Measurements from ENCODE around the gene ERBB3.

Gene ERBB3

GRCh38 chr12:56079723-56080555 lies at the start of gene ERBB3:
ERBB3 (plus strand) TSS chr12:56080165; CDS start chr12:56080301, 136 bp downstream.
- POLR2A ChIA-PET, result interaction anchor here (0.7 to 7.3 kb wide), 13 partner anchors 8 to 262 kb away, joined by 3 to 65 read pairs (median 6); partner anchors contain the start of genes ORMDL2, PA2G4, RNF41 and RPL41
- DNase-seq (ENCODE audit: extremely low spot score), result peak; percentile 73
- CTCF ChIA-PET, result interaction anchor here (0.6 to 1.4 kb wide), 9 partner anchors 9 to 109 kb away, joined by 3 to 11 read pairs (median 3); partner anchors contain the start of genes ESYT1 and SMARCC2
- TF ChIP-seq FOXA1 (IDR thresholded peaks at IDR 0.05) (no peak), CTBP1 (IDR thresholded peaks at IDR 0.05; ENCODE audit: borderline replicate concordance) (peak; percentile 29; the same call in 1 of the 2 replicates), SP1 (IDR thresholded peaks at IDR 0.05) (no peak), ELF4 (IDR thresholded peaks at IDR 0.05) (no peak), LEF1 (IDR thresholded peaks at IDR 0.05; ENCODE audit: borderline replicate concordance) (no peak), L3MBTL2 (conservative IDR thresholded peaks at IDR 0.05) (peak; percentile 62), PKNOX1 (IDR thresholded peaks at IDR 0.05) (no peak), ARNT (IDR thresholded peaks at IDR 0.05) (no peak), FOXM1 (IDR thresholded peaks at IDR 0.05; ENCODE audit: borderline replicate concordance) (no peak), TARDBP (IDR thresholded peaks at IDR 0.05) (no peak), BHLHE40 (IDR thresholded peaks at IDR 0.05; ENCODE audit: borderline replicate concordance) (no peak)

GRCh38 chr12:56031987-56032386 lies 48.0 kb upstream of the ERBB3 start:
- no peak for TF ChIP-seq BHLHE40 (IDR thresholded peaks at IDR 0.05; ENCODE audit: borderline replicate concordance)
- no peak for TF ChIP-seq LEF1 (IDR thresholded peaks at IDR 0.05; ENCODE audit: borderline replicate concordance)
- no peak for TF ChIP-seq FOXM1 (IDR thresholded peaks at IDR 0.05; ENCODE audit: borderline replicate concordance)
- no peak for DNase-seq (ENCODE audit: extremely low spot score)
- ChIA-PET CTCF (interaction anchor here (0.5 kb wide), 1 partner anchor 209 kb away, joined by 3 read pairs; no protein-coding TSS in a partner anchor), POLR2A (no interaction called here)

DNA sequence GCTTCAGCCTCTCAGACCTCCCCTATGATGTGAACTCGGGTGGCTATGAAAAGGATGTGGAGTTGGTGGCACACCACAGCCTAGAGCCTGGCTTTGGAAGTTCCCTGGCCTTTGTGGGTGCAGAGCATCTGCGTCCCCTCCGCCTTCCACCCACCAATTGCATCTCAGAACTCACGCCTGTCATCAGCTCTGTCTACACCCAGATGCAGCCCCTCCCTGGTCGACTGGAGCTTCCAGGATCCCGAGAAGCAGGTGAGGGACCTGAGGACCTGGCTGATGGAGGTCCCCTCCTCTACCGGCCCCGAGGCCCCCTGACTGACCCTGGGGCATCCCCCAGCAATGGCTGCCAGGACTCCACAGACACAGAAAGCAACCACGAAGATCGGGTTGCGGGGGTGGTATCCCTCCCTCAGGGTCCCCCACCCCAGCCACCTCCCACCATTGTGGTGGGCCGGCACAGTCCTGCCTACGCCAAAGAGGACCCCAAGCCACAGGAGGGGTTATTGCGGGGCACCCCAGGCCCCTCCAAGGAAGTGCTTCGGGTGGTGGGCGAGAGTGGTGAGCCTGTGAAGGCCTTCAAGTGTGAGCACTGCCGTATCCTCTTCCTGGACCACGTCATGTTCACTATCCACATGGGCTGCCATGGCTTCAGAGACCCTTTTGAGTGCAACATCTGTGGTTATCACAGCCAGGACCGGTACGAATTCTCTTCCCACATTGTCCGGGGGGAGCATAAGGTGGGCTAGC lies 45.2 kb upstream of the ERBB3 start:
- no peak for DNase-seq (ENCODE audit: extremely low spot score)
- no peak for TF ChIP-seq NFRKB (IDR thresholded peaks at IDR 0.05)
- TF ChIP-seq SP1 (IDR thresholded peaks at IDR 0.05), result no peak
- no peak for TF ChIP-seq FOXM1 (IDR thresholded peaks at IDR 0.05; ENCODE audit: borderline replicate concordance)
- no peak for TF ChIP-seq ELF4 (IDR thresholded peaks at IDR 0.05)
- no peak for TF ChIP-seq TARDBP (IDR thresholded peaks at IDR 0.05)
- TF ChIP-seq ZNF384 (IDR thresholded peaks at IDR 0.05), result no peak
- no peak for TF ChIP-seq ARNT (IDR thresholded peaks at IDR 0.05)
- TF ChIP-seq CTBP1 (IDR thresholded peaks at IDR 0.05; ENCODE audit: borderline replicate concordance), result no peak
- TF ChIP-seq LEF1 (IDR thresholded peaks at IDR 0.05; ENCODE audit: borderline replicate concordance), result no peak
- TF ChIP-seq FOXA1 (IDR thresholded peaks at IDR 0.05), result no peak
- TF ChIP-seq FOXK2 (IDR thresholded peaks at IDR 0.05), result no peak
- no peak for TF ChIP-seq PKNOX1 (IDR thresholded peaks at IDR 0.05)
- no peak for TF ChIP-seq SUZ12 (IDR thresholded peaks at IDR 0.05)
- TF ChIP-seq HDGF (IDR thresholded peaks at IDR 0.05; ENCODE audit: borderline replicate concordance), result no peak
- TF ChIP-seq L3MBTL2 (conservative IDR thresholded peaks at IDR 0.05), result no peak
- no peak for TF ChIP-seq BHLHE40 (IDR thresholded peaks at IDR 0.05; ENCODE audit: borderline replicate concordance)
- ChIA-PET CTCF (no interaction called here), POLR2A (no interaction called here)

- TF ChIP-seq PKNOX1 (IDR thresholded peaks at IDR 0.05) (no peak), FOXK2 (IDR thresholded peaks at IDR 0.05) (no peak), ZNF384 (IDR thresholded peaks at IDR 0.05) (no peak), ARNT (IDR thresholded peaks at IDR 0.05) (no peak), L3MBTL2 (conservative IDR thresholded peaks at IDR 0.05) (no peak), HDGF (IDR thresholded peaks at IDR 0.05; ENCODE audit: borderline replicate concordance) (no peak), BHLHE40 (IDR thresholded peaks at IDR 0.05; ENCODE audit: borderline replicate concordance) (no peak), NFRKB (IDR thresholded peaks at IDR 0.05) (no peak), LEF1 (IDR thresholded peaks at IDR 0.05; ENCODE audit: borderline replicate concordance) (no peak), ELF4 (IDR thresholded peaks at IDR 0.05) (no peak), SP1 (IDR thresholded peaks at IDR 0.05) (no peak), FOXM1 (IDR thresholded peaks at IDR 0.05; ENCODE audit: borderline replicate concordance) (no peak), CTBP1 (IDR thresholded peaks at IDR 0.05; ENCODE audit: borderline replicate concordance) (no peak)
- no peak for DNase-seq (ENCODE audit: extremely low spot score)
- ChIA-PET CTCF (interaction anchor here (0.9 kb wide), 1 partner anchor 42 kb away, joined by 5 read pairs; no protein-coding TSS in a partner anchor), POLR2A (interaction anchor here (0.7 to 1.4 kb wide), 4 partner anchors 30 to 61 kb away, joined by 3 to 9 read pairs (median 3); partner anchors contain the start of gene SUOX)
Measured at GRCh38 chr12:56037161-56037560, 42.8 kb upstream of the ERBB3 start.

DNA sequence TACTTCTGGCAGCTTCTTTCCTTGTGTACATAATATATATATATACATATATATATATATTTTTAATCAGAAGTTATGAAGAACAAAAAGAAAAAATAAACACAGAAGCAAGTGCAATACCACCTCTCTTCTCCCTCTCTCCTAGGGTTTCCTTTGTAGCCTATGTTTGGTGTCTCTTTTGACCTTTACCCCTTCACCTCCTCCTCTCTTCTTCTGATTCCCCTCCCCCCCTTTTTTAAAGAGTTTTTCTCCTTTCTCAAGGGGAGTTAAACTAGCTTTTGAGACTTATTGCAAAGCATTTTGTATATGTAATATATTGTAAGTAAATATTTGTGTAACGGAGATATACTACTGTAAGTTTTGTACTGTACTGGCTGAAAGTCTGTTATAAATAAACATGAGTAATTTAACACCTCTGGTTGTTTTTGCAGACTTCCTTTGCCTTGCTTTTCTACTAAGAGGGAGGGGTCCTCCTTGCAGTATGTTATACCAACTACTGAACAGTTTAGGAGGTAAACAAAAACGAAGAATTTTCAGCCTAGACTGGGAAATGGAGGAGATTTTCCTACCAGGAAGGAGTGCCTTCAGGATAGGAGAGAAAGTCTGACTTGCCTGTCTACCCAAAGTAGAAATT lies 41.8 kb upstream of the ERBB3 start:
- POLR2A ChIA-PET, result interaction anchor here (0.7 to 1.4 kb wide), 3 partner anchors 31 to 62 kb away, joined by 3 to 9 read pairs (median 3); partner anchors contain the start of gene SUOX
- no peak for TF ChIP-seq FOXK2 (IDR thresholded peaks at IDR 0.05)
- no peak for TF ChIP-seq ZNF384 (IDR thresholded peaks at IDR 0.05)
- no peak for TF ChIP-seq FOXA1 (IDR thresholded peaks at IDR 0.05)
- TF ChIP-seq ARNT (IDR thresholded peaks at IDR 0.05), result no peak
- TF ChIP-seq HDGF (IDR thresholded peaks at IDR 0.05; ENCODE audit: borderline replicate concordance), result no peak
- no peak for TF ChIP-seq TARDBP (IDR thresholded peaks at IDR 0.05)
- CTCF ChIA-PET, result interaction anchor here (0.9 to 1.0 kb wide), 2 partner anchors 43 to 296 kb away, joined by 3 to 5 read pairs; no protein-coding TSS in a partner anchor
- DNase-seq (ENCODE audit: extremely low spot score), result no peak

Measured in HEK293T (cell line).